MCF 10A (cell line): ENCODE measurements around the gene CEP131. TPM values are rescaled to one million over a fixed set of nuclear protein-coding genes. Genes with fewer than 3 reads are reported as not detected.

ENCODE experiments used
- BruUV-seq: library from RNA; stranded (reverse); fragments of 400-500 nt; replicated peaks from 2 replicates; lab custom pipeline; 2021; lab: Mats Ljungman, UMichigan
- CTCF ChIA-PET: fragments of 300-600 bp; sonication (Branson Sonifier 250); formaldehyde crosslinking; extraction: SDS; loops from one replicate; lab custom pipeline; 2021; ENCODE audit warnings: antibody characterized with exemption, inconsistent platforms; lab: Yijun Ruan, JAX
- POLR2A ChIA-PET: fragments of 300-600, 350-650 bp; sonication (Branson Sonifier 250); formaldehyde crosslinking; extraction: SDS; loops from one replicate; lab custom pipeline; 2020; ENCODE audit warnings: antibody characterized with exemption, inconsistent platforms; lab: Yijun Ruan, JAX
- DNase-seq: peaks from one replicate; pipeline ENCODE4 v3.0.0-alpha.2; 2018; ENCODE audit not compliant: unreplicated experiment
- H3K27ac Mint-ChIP-seq: one replicate; pipeline ENCODE4 v1.8.0; 2022; ENCODE audit warnings: mild to moderate bottlenecking, low read depth, mixed read lengths; ENCODE audit not compliant: unreplicated experiment
- H3K27me3 Mint-ChIP-seq: one replicate; pipeline ENCODE4 v1.8.0; 2022; ENCODE audit warnings: mixed read lengths; ENCODE audit not compliant: insufficient read depth, unreplicated experiment
- H3K36me3 Mint-ChIP-seq: one replicate; pipeline ENCODE4 v1.8.0; 2022; ENCODE audit warnings: mild to moderate bottlenecking, moderate library complexity, mixed read lengths; ENCODE audit not compliant: insufficient read depth, unreplicated experiment
- H3K4me1 Mint-ChIP-seq: one replicate; pipeline ENCODE4 v1.8.0; 2022; ENCODE audit warnings: mixed read lengths; ENCODE audit not compliant: insufficient read depth, unreplicated experiment
- H3K4me3 Mint-ChIP-seq: one replicate; pipeline ENCODE4 v1.8.0; 2022; ENCODE audit warnings: mild to moderate bottlenecking, moderate library complexity, mixed read lengths; ENCODE audit not compliant: unreplicated experiment
- H3K9me3 Mint-ChIP-seq: one replicate; pipeline ENCODE4 v1.8.0; 2022; ENCODE audit warnings: mixed read lengths; ENCODE audit not compliant: unreplicated experiment
- CTCF ChIP-seq: fragments of 200-600 bp; IDR thresholded peaks from one replicate; pipeline ENCODE4 v1.8.0; 2022; ENCODE audit warnings: antibody characterized with exemption, mild to moderate bottlenecking; ENCODE audit not compliant: unreplicated experiment
- intact Hi-C: fragments of 100-400 bp; cut with micrococcal nuclease; formaldehyde crosslinking; loops from 2 replicates; pipeline ENCODE4 v1.14.1; 2022
- total RNA-seq: library from RNA; stranded (reverse); gene quantifications from 2 replicates; pipeline ENCODE4 v1.2.3, GENCODE V29; 2022

Gene CEP131
- total RNA-seq, 1 experiment from 2014 or later = 9.5 TPM

GRCh38 chr17:81250286-81251093 is 27.7 kb upstream of the CEP131 start:
- ChIA-PET CTCF (interaction anchor here (0.5 to 1.7 kb wide), 4 partner anchors 233 to 483 kb away, joined by 3 to 6 read pairs (median 3); no protein-coding TSS in a partner anchor), POLR2A (interaction anchor here (1.0 kb wide), 2 partner anchors 8 to 12 kb away, joined by 3 read pairs; partner anchors contain the start of gene TEPSIN)
- DNase-seq = no peak
- Mint-ChIP-seq H3K9me3 (no peaks in the 10 kb centered on the region), H3K27me3 (no peaks in the 10 kb centered on the region), H3K36me3 (peaks cover 31% of the 10 kb centered on the region), H3K27ac (no peak overlapping the region), H3K4me1 (no peaks in the 10 kb centered on the region), H3K4me3 (no peak overlapping the region)
- intact Hi-C loops = no loop called here
- TF ChIP-seq CTCF = no peak
- BruUV-seq = no TSS peak

GRCh38 chr17:81249223-81250040 is 26.7 kb upstream of the CEP131 start:
- ChIA-PET CTCF (interaction anchor here (0.7 kb wide), 1 partner anchor 318 kb away, joined by 3 read pairs; no protein-coding TSS in a partner anchor), POLR2A (interaction anchor here (1.0 kb wide), 1 partner anchor 11 kb away, joined by 3 read pairs; the partner anchor contains the start of gene TEPSIN)
- intact Hi-C loops = no loop called here
- H3K36me3 Mint-ChIP-seq = peaks cover 37% of the 10 kb centered on the region
- H3K4me1 Mint-ChIP-seq = no peaks in the 10 kb centered on the region
- DNase-seq = no peak
- H3K27ac Mint-ChIP-seq = no peak overlapping the region
- no peaks in the 10 kb centered on the region for H3K9me3 Mint-ChIP-seq
- H3K27me3 Mint-ChIP-seq = no peaks in the 10 kb centered on the region
- no peak for TF ChIP-seq CTCF
- BruUV-seq = no TSS peak
- H3K4me3 Mint-ChIP-seq = no peak overlapping the region

- CTCF ChIA-PET = no interaction called here
- Mint-ChIP-seq H3K27me3 (no peaks in the 10 kb centered on the region), H3K9me3 (no peaks in the 10 kb centered on the region), H3K4me1 (no peaks in the 10 kb centered on the region), H3K27ac (no peak overlapping the region), H3K4me3 (no peak overlapping the region), H3K36me3 (peaks cover 38% of the 10 kb centered on the region)
- no peak for DNase-seq
- intact Hi-C loops = no loop called here
- POLR2A ChIA-PET = interaction anchor here (1.1 kb wide), 1 partner anchor 236 kb away, joined by 4 read pairs; no protein-coding TSS in a partner anchor
- no peak for TF ChIP-seq CTCF
- no TSS peak for BruUV-seq
These were observed 25.9 kb upstream of the CEP131 start for GRCh38 chr17:81248649-81249048.
